GM12892 (cell line): ENCODE results near the gene SPINK8.
"Not testable (repeated sequence)": the region's sequence is repeated elsewhere in the genome, so short reads cannot be mapped to it uniquely, and the experiment has no call there.

Experiments
- POLR2A ChIP-seq: IDR thresholded peaks from 2 replicates; pipeline ENCODE4 v1.6.1; 2011; ENCODE audit warnings: low read depth, low read length, control low read depth
- POLR2AphosphoS5 ChIP-seq: IDR thresholded peaks from 2 replicates; pipeline ENCODE4 v1.6.1; 2011; ENCODE audit warnings: low read depth, low read length, control low read depth

DNA sequence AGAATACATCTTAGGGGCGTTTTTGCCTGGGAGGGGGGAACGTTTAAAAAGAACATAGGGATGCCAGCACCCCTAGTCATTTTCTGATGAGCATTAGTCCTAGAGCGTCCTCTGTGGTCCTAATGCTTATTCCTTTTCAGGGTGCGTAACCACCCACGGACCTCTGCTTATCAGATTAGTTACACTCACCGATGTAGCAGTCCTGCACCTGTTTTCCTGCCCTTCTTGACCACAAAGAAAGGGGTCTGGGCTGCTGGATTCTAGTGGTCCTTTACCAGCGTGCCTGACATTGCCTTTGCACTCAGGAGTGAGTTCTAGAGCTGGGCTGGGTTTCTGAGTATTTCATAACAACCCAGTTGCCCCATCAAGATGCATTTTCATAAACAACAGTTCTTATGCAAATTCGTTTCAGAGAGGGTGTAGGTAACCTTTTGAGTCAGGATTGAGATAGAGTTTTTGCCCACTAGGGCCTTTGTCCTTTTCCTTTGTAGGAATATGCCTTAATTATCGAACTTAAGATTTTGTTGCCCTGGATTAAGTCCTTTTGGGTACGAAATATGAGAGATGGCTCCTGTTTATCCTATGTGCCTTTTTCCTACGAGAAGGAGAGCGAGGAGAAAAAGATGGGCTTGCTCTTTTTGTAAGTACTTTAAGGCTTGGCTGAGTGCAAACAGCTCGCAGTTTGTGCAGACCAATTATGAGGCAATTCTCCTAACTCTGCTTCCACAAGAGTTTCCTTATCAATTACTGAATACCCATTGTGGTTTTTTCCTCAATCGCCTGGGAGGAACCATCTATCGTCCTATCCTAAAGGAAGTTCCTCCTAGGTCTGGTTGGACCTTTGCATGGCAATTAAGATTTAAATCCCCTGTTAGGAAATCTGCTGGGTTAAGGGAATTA, at the start of gene SPINK8:
- TF ChIP-seq POLR2AphosphoS5, POLR2A: not testable (repeated sequence)
